Measurements from ENCODE around the gene LRRC45.
"Not testable (repeated sequence)": the region's sequence is repeated elsewhere in the genome, so short reads cannot be mapped to it uniquely, and the experiment has no call there.

The LRRC45 gene

DNA sequence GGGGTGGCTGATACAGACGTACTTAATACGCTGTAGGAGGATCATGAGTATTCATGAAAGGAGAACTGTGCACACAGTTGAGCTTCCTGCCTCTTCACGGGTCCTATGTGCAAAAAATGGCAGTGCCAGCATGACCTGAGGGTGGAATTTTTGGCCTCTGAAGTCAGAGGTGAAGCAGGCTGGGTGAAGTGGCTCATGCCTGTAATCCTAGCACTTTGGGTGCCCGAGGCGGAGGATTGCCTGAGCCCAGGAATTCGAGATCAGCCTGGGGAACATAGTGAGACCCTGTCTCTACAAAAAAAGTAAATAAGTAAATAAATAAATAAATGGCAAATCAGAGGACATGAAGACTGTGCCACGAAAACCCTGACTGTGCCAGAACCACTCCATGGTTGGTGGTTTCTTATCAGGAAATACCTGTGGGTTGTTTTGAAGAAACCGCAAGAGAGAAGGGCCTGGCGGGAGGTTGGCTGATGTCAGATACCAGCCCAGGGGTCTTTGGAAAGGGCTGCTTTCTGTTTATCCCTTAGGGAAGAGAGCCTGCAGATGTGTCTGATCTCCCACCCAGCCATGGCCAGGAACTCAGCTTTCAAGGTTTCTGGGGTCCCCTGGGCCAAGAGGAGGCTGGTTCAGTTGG is 42.3 kb upstream of the LRRC45 start:
- Histone ChIP-seq H3K18ac (ENCODE audit: low read length) (no peak overlapping the region), H3K14ac (ENCODE audit: low read length) (no peak overlapping the region), H3K27me3 (ENCODE audit: control insufficient read depth in 3 of 3, insufficient read depth in 3 of 3, low read depth in 1 of 3, low read length in 3 of 3) (peaks cover 0 to 12% (median 0%) of the 10 kb centered on the region in 3 experiments), H2BK15ac (ENCODE audit: low read length) (no peak overlapping the region), H4K91ac (ENCODE audit: low read depth, low read length, poor library complexity) (no peak overlapping the region), H3K27ac (replicated peaks; ENCODE audit: low read length) (no peak overlapping the region), H2AK5ac (ENCODE audit: low read depth, low read length) (no peak overlapping the region), H3K4ac (ENCODE audit: low read length) (no peak overlapping the region), H3K36me3 (replicated peaks in 1 of 2; ENCODE audit: control insufficient read depth in 2 of 2, insufficient read depth in 2 of 2, low read length in 2 of 2) (peaks cover 9 to 42% of the 10 kb centered on the region in 2 donors), H3K79me1 (ENCODE audit: low read depth, low read length) (peaks cover 7% of the 10 kb centered on the region), H3K23ac (ENCODE audit: low read depth, low read length, poor library complexity) (no peak overlapping the region), H3K4me3 (ENCODE audit: low read length in 2 of 2) (no peak overlapping the region), H3K4me2 (ENCODE audit: insufficient read depth, low read length, poor library complexity, severe bottlenecking) (no peak overlapping the region), H2BK12ac (ENCODE audit: low read length) (no peak overlapping the region), H2AFZ (ENCODE audit: low read length) (no peak overlapping the region), H3K9me3 (replicated peaks in 1 of 2; ENCODE audit: control insufficient read depth in 2 of 2, insufficient read depth in 1 of 2, low read depth in 1 of 2, low read length in 2 of 2) (peaks cover 0 to 3% of the 10 kb centered on the region in 2 donors), H2BK120ac (ENCODE audit: low read depth, low read length) (no peak overlapping the region), H3K9ac (ENCODE audit: low read depth, low read length, poor library complexity) (no peak overlapping the region), H3K4me1 (ENCODE audit: control insufficient read depth in 2 of 2, insufficient read depth in 1 of 2, low read depth in 1 of 2, low read length in 2 of 2) (peaks cover 8% of the 10 kb centered on the region in 2 donors), H4K8ac (ENCODE audit: low read depth, low read length) (no peak overlapping the region), H2BK5ac (ENCODE audit: low read length) (no peak overlapping the region)
- DNase-seq (ENCODE audit: low spot score) = no peak
- no CpG with 5 or more reads among the region's 9 CpGs for WGBS, 2 donors (ENCODE audit: extremely low coverage in 2 of 2, insufficient read length in 2 of 2, insufficient replicate concordance in 1 of 2)

DNA sequence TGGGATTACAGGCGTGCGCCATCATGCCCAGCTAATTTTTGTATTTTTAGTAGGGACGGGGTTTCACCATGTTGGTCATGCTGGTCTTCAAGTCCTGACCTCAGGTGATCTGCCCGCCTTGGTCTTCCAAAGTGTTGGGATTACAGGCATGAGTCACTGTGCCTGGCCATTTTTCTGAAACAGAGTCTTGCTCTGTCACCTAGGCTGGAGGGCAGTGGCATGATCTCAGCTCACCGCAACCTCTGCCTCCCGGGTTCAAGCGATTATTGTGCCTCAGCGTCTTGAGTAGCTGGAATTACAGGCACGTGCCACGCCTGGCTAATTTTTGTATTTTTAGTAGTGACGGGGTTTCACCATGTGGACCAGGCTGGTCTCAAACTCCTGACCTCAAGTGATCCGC is 41.6 kb upstream of the LRRC45 start:
- H3K4me2 ChIP-seq (ENCODE audit: insufficient read depth, low read length, poor library complexity, severe bottlenecking); H2BK120ac ChIP-seq (ENCODE audit: low read depth, low read length); H4K8ac ChIP-seq (ENCODE audit: low read depth, low read length); H2BK5ac ChIP-seq (ENCODE audit: low read length); H3K27me3 ChIP-seq (ENCODE audit: control insufficient read depth in 3 of 3, insufficient read depth in 3 of 3, low read depth in 1 of 3, low read length in 3 of 3); H4K91ac ChIP-seq (ENCODE audit: low read depth, low read length, poor library complexity); H3K9me3 ChIP-seq (replicated peaks in 1 of 2; ENCODE audit: control insufficient read depth in 2 of 2, insufficient read depth in 1 of 2, low read depth in 1 of 2, low read length in 2 of 2); H2BK12ac ChIP-seq (ENCODE audit: low read length); H3K14ac ChIP-seq (ENCODE audit: low read length); H2BK15ac ChIP-seq (ENCODE audit: low read length); H3K9ac ChIP-seq (ENCODE audit: low read depth, low read length, poor library complexity); H3K18ac ChIP-seq (ENCODE audit: low read length); H3K23ac ChIP-seq (ENCODE audit: low read depth, low read length, poor library complexity); H3K79me1 ChIP-seq (ENCODE audit: low read depth, low read length); H2AK5ac ChIP-seq (ENCODE audit: low read depth, low read length); H3K4ac ChIP-seq (ENCODE audit: low read length); DNase-seq (ENCODE audit: low spot score); H2AFZ ChIP-seq (ENCODE audit: low read length); H3K4me3 ChIP-seq (ENCODE audit: low read length in 2 of 2); H3K4me1 ChIP-seq (ENCODE audit: control insufficient read depth in 2 of 2, insufficient read depth in 1 of 2, low read depth in 1 of 2, low read length in 2 of 2); H3K27ac ChIP-seq (replicated peaks; ENCODE audit: low read length): not testable (repeated sequence)
- H3K36me3 ChIP-seq (replicated peaks in 1 of 2; ENCODE audit: control insufficient read depth in 2 of 2, insufficient read depth in 2 of 2, low read length in 2 of 2) = peaks cover 11 to 49% of the 10 kb centered on the region in 2 donors
- no CpG with 5 or more reads among the region's 12 CpGs for WGBS, 2 donors (ENCODE audit: extremely low coverage in 2 of 2, insufficient read length in 2 of 2, insufficient replicate concordance in 1 of 2)

DNA sequence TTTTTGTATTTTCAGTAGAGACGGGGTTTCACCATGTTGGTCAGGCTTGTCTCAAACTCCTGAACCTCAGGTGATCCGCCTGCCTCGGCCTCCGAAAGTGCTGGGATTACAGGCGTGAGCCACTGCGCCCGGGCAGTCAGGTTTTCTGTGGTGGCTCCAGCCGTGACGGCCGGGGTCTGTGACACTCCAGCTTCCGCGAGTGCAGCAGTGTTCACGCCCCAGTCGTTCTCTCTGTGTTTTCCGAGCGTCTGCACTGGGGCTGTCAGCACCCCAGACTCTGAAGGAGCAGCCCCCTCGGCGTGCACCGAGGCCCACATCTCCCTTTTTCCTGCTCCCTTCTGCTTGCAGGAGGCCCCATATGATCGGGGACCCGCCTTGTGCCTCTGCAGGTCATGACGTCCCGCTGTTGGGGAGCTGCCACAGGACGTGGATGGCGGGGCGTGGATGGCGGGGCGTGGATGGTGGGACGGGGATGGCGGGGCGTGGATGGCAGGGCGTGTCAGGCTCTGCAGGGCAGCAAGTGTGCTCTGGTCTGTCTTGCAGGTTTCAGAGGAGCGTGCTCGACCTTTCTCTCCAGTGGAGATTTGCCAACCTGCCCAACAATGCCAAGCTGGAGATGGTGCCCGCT is 40.0 kb upstream of the LRRC45 start:
- Histone ChIP-seq H3K14ac (ENCODE audit: low read length) (no peak overlapping the region), H2AFZ (ENCODE audit: low read length) (no peak overlapping the region), H3K36me3 (replicated peaks in 1 of 2; ENCODE audit: control insufficient read depth in 2 of 2, insufficient read depth in 2 of 2, low read length in 2 of 2) (peaks cover 14 to 60% of the 10 kb centered on the region in 2 donors), H2AK5ac (ENCODE audit: low read depth, low read length) (no peak overlapping the region), H4K8ac (ENCODE audit: low read depth, low read length) (peak overlapping the region; percentile 3), H3K23ac (ENCODE audit: low read depth, low read length, poor library complexity) (no peak overlapping the region), H3K27ac (replicated peaks; ENCODE audit: low read length) (no peak overlapping the region), H3K18ac (ENCODE audit: low read length) (no peak overlapping the region), H2BK12ac (ENCODE audit: low read length) (no peak overlapping the region), H4K91ac (ENCODE audit: low read depth, low read length, poor library complexity) (no peak overlapping the region), H2BK5ac (ENCODE audit: low read length) (no peak overlapping the region), H3K79me1 (ENCODE audit: low read depth, low read length) (peaks cover 9% of the 10 kb centered on the region), H3K27me3 (ENCODE audit: control insufficient read depth in 3 of 3, insufficient read depth in 3 of 3, low read depth in 1 of 3, low read length in 3 of 3) (no peaks in the 10 kb centered on the region), H3K4ac (ENCODE audit: low read length) (no peak overlapping the region), H3K9ac (ENCODE audit: low read depth, low read length, poor library complexity) (peak overlapping the region; percentile 70), H3K9me3 (replicated peaks in 1 of 2; ENCODE audit: control insufficient read depth in 2 of 2, insufficient read depth in 1 of 2, low read depth in 1 of 2, low read length in 2 of 2) (peaks cover 0 to 3% of the 10 kb centered on the region in 2 donors), H3K4me3 (ENCODE audit: low read length in 2 of 2) (peak overlapping the region in 1 of 2 donors; percentile 36), H2BK15ac (ENCODE audit: low read length) (no peak overlapping the region), H2BK120ac (ENCODE audit: low read depth, low read length) (no peak overlapping the region), H3K4me1 (ENCODE audit: control insufficient read depth in 2 of 2, insufficient read depth in 1 of 2, low read depth in 1 of 2, low read length in 2 of 2) (peaks cover 0 to 4% of the 10 kb centered on the region in 2 donors), H3K4me2 (ENCODE audit: insufficient read depth, low read length, poor library complexity, severe bottlenecking) (no peak overlapping the region)
- no CpG with 5 or more reads among the region's 35 CpGs for WGBS, 2 donors (ENCODE audit: extremely low coverage in 2 of 2, insufficient read length in 2 of 2, insufficient replicate concordance in 1 of 2)
- DNase-seq (ENCODE audit: low spot score) = no peak

DNA sequence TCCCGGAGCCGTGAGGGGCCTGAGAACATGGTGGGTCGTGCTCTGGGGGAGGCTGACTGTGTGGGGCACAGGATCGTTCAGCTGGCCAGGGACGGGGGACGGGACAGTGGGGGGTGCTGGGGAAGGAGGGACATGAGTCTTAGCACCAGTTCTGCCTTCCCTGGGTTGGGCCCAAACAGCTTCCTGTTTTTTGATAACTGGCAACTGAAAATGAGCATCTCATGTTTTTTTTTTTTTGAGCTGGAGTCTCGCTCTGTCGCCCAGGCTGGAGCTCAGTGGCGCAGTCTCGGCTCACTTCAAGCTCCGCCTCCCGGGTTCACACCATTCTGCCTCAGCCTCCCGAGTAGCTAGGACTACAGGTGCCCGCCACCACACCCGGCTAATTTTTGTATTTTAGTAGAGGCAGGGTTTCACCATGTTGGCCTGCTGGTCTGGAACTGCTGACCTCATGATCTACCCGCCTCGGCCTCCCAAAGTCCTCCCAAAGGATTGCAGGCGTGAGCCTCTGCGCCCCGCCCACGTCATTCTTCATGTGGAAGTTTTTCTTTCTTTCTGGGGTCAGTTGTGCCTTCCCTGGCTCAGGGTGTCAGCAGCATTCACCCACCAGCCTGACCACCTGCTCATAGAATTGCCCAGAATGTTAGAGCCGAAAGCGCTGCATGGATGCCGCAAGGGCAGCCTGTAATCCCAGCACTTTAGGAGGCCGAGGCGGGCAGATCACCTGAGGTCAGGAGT is 39.3 kb upstream of the LRRC45 start:
- Histone ChIP-seq H2BK120ac (ENCODE audit: low read depth, low read length) (no peak overlapping the region), H3K9ac (ENCODE audit: low read depth, low read length, poor library complexity) (no peak overlapping the region), H3K4ac (ENCODE audit: low read length) (no peak overlapping the region), H2BK5ac (ENCODE audit: low read length) (no peak overlapping the region), H2AFZ (ENCODE audit: low read length) (no peak overlapping the region), H3K4me1 (ENCODE audit: control insufficient read depth in 2 of 2, insufficient read depth in 1 of 2, low read depth in 1 of 2, low read length in 2 of 2) (no peaks in the 10 kb centered on the region), H4K91ac (ENCODE audit: low read depth, low read length, poor library complexity) (no peak overlapping the region), H2AK5ac (ENCODE audit: low read depth, low read length) (no peak overlapping the region), H3K18ac (ENCODE audit: low read length) (no peak overlapping the region), H2BK12ac (ENCODE audit: low read length) (no peak overlapping the region), H3K27ac (replicated peaks; ENCODE audit: low read length) (no peak overlapping the region), H2BK15ac (ENCODE audit: low read length) (no peak overlapping the region), H3K4me2 (ENCODE audit: insufficient read depth, low read length, poor library complexity, severe bottlenecking) (no peak overlapping the region), H3K23ac (ENCODE audit: low read depth, low read length, poor library complexity) (no peak overlapping the region), H3K14ac (ENCODE audit: low read length) (no peak overlapping the region), H3K9me3 (replicated peaks in 1 of 2; ENCODE audit: control insufficient read depth in 2 of 2, insufficient read depth in 1 of 2, low read depth in 1 of 2, low read length in 2 of 2) (peaks cover 0 to 3% of the 10 kb centered on the region in 2 donors), H3K4me3 (ENCODE audit: low read length in 2 of 2) (peak overlapping the region in 1 of 2 donors; percentile 36), H3K36me3 (replicated peaks in 1 of 2; ENCODE audit: control insufficient read depth in 2 of 2, insufficient read depth in 2 of 2, low read length in 2 of 2) (peaks cover 14 to 61% of the 10 kb centered on the region in 2 donors), H3K27me3 (ENCODE audit: control insufficient read depth in 3 of 3, insufficient read depth in 3 of 3, low read depth in 1 of 3, low read length in 3 of 3) (no peaks in the 10 kb centered on the region), H4K8ac (ENCODE audit: low read depth, low read length) (no peak overlapping the region), H3K79me1 (ENCODE audit: low read depth, low read length) (peaks cover 7% of the 10 kb centered on the region)
- no peak for DNase-seq (ENCODE audit: low spot score)
- WGBS, 2 donors (ENCODE audit: extremely low coverage in 2 of 2, insufficient read length in 2 of 2, insufficient replicate concordance in 1 of 2) = no CpG with 5 or more reads among the region's 26 CpGs
